K562 (cell line): ENCODE results near the gene ERBB3. TPM values are rescaled to one million over a fixed set of nuclear protein-coding genes. Genes with fewer than 3 reads are reported as not detected.

Source experiments
- DACH1 ChIP-seq: fragments of 450-650 bp; IDR thresholded peaks from 2 replicates; pipeline ENCODE4 v1.6.1; 2018; ENCODE audit not compliant: partially characterized antibody
- HNRNPK ChIP-seq: fragments of 200-400 bp; formaldehyde crosslinking; IDR thresholded peaks from one replicate; pipeline ENCODE4 v1.6.1; 2018; ENCODE audit warnings: mild to moderate bottlenecking, low read depth, low read length; ENCODE audit not compliant: poor library complexity, severe bottlenecking
- KDM2B ChIP-seq: fragments of 250-450 bp; sonication (Bioruptor Pico); IDR thresholded peaks from 2 replicates; pipeline ENCODE4 v1.8.0; 2021; ENCODE audit warnings: mild to moderate bottlenecking, moderate library complexity
- KDM5B ChIP-seq: fragments of 200-600 bp; sonication (generic); IDR thresholded peaks from 2 replicates; pipeline ENCODE4 v1.6.1; 2012; ENCODE audit warnings: low read depth, mild to moderate bottlenecking, moderate library complexity, low read length, control low read depth, inconsistent platforms; ENCODE audit not compliant: insufficient replicate concordance
- MCM2 ChIP-seq: fragments of 450-650 bp; IDR thresholded peaks from 2 replicates; pipeline ENCODE4 v1.6.1; 2017; ENCODE audit warnings: low read depth, mild to moderate bottlenecking
- NFIX ChIP-seq: fragments of 250-450 bp; sonication (Bioruptor Pico); IDR thresholded peaks from 2 replicates; pipeline ENCODE4 v1.4.0; 2020; ENCODE audit warnings: low read depth, mild to moderate bottlenecking, moderate library complexity
- U2AF2 ChIP-seq: fragments of 200-400 bp; formaldehyde crosslinking; optimal IDR thresholded peaks from 2 replicates; pipeline ENCODE3; 2017; ENCODE audit warnings: low read depth, mild to moderate bottlenecking, low read length
- YY1 ChIP-seq, 3 experiments: IDR thresholded peaks; 2 replicates each; pipeline ENCODE4 v1.6.1; 2011; ENCODE audit warnings: low read length in 2 of 3, mild to moderate bottlenecking in 2 of 3, moderate library complexity in 2 of 3, borderline replicate concordance in 1 of 3, control low read depth in 1 of 3, low read depth in 1 of 3; ENCODE audit not compliant: insufficient read depth in 3 of 3, insufficient replicate concordance in 2 of 3, control insufficient read depth in 1 of 3, insufficient read length in 1 of 3; ENCODE audit errors: extremely low read depth in 1 of 3
- ZC3H8 ChIP-seq: fragments of 450-650 bp; IDR thresholded peaks from 2 replicates; pipeline ENCODE4 v1.6.1; 2017
- polyA plus RNA-seq, 8 experiments: library from polyadenylated mRNA; depleted of rRNA in 4 of 8; stranded (reverse) in 5 of 8; unstranded in 3 of 8; fragments of >200 nt; fragmentation: Nextera tagmentation in 2 of 8; fragmentation: Illumina TruSeq in 1 of 8; extraction: Ambion mirVana in 2 of 8; extraction: Trizol in 1 of 8; gene quantifications; 2 replicates each; pipeline versions ENCODE4 v1.2.1 to v1.2.3, GENCODE V29; 2011 to 2014; ENCODE audit warnings: inconsistent platforms in 1 of 8, missing spikeins in 1 of 8
- total RNA-seq, 7 experiments: library from RNA; depleted of rRNA in 6 of 7; stranded (reverse); fragments of >200 nt in 6 of 7; fragmentation: Illumina TruSeq in 2 of 7; extraction: Trizol in 2 of 7; gene quantifications; 2 replicates each; pipeline versions ENCODE4 v1.2.1 to v1.2.3, GENCODE V29; 2011 to 2021; ENCODE audit warnings: low replicate concordance in 1 of 7
- TF ChIP-seq, protein P1 (sequence below): sonication (generic); formaldehyde crosslinking; IDR thresholded peaks from 2 replicates; pipeline ENCODE4 v1.8.0; 2022; ENCODE audit warnings: mild to moderate bottlenecking, low read depth, missing genetic modification reagents
- TF ChIP-seq, protein P2 (sequence below), 2 experiments: fragments of 450-650 bp; formaldehyde crosslinking in 1 of 2; IDR thresholded peaks; 2 replicates each; pipeline versions ENCODE4 v1.4.0 to v1.6.1; 2014 to 2020; ENCODE audit warnings: mild to moderate bottlenecking in 2 of 2, borderline replicate concordance in 1 of 2, low read depth in 1 of 2
- TF ChIP-seq, protein P3 (sequence below), 2 experiments: IDR thresholded peaks in 1 of 2; conservative IDR thresholded peaks in 1 of 2; 2 replicates each; pipeline ENCODE4 v1.6.1; 2016; ENCODE audit warnings: low read depth in 2 of 2, mild to moderate bottlenecking in 1 of 2, missing compliant biosample characterization in 1 of 2, missing genetic modification characterization in 1 of 2, moderate library complexity in 1 of 2

The ERBB3 gene
- total and polyA plus RNA-seq, 9 of the 15 experiments (the other 6 are each of a cell fraction or from before 2014, with no cell fraction given), result 1.5 to 5.4 (median 3.8) TPM

DNA sequence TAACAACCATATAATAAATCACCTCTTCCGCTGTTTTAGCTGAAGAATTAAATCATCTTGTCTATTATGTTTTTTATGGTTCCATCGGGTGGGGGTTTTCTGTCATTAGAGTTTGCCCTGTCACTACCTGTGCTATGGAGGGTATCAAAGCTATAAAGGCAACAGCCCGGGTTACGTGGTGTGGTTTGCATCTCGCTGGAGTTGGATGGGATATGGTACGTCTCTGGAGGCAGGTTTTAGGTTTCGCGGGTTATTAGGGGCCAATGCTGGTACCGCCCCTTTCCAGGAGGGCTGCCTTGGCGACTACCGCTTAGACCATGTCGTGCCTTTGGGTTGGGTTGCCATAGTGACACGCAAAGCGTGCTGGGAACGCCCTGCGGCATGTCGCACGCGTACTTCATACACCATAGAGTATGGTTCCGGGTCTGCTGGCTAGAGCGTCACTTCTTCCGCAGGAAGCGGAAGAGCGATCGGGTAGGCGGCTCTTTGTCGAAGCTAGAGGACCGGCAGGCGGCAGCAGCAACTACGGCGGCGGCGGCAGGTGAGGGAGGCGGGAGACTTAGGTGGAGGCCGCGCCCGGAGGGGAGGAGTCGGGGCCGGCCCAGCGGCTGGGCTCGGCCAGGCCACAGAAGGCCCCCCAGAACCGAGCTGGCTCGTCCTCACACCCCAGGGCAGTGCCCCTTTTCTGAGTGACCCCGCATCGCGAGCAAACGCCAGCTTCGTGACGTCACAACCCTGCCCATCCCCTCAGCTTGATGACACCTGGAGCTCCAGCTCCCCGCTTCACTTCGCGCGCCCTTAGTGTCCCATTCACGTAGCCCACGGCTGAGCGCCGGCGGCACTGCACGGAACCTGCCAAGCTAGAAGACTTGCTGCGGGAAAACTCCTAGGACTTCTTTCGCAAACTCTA is 38.1 kb downstream of the ERBB3 start, which contains the start of gene ZC3H10 (continued):
- no peak for TF ChIP-seq HNRNPK
- no peak for TF ChIP-seq ZC3H8
- no peak for TF ChIP-seq DACH1
- TF ChIP-seq KDM2B (CRISPR knock-in tag), result no peak
- TF ChIP-seq MCM2, result no peak
- TF ChIP-seq, protein P1, sequence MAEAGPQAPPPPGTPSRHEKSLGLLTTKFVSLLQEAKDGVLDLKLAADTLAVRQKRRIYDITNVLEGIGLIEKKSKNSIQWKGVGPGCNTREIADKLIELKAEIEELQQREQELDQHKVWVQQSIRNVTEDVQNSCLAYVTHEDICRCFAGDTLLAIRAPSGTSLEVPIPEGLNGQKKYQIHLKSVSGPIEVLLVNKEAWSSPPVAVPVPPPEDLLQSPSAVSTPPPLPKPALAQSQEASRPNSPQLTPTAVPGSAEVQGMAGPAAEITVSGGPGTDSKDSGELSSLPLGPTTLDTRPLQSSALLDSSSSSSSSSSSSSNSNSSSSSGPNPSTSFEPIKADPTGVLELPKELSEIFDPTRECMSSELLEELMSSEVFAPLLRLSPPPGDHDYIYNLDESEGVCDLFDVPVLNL (CRISPR knock-in tag), result peak; percentile 90
- TF ChIP-seq, protein P2, sequence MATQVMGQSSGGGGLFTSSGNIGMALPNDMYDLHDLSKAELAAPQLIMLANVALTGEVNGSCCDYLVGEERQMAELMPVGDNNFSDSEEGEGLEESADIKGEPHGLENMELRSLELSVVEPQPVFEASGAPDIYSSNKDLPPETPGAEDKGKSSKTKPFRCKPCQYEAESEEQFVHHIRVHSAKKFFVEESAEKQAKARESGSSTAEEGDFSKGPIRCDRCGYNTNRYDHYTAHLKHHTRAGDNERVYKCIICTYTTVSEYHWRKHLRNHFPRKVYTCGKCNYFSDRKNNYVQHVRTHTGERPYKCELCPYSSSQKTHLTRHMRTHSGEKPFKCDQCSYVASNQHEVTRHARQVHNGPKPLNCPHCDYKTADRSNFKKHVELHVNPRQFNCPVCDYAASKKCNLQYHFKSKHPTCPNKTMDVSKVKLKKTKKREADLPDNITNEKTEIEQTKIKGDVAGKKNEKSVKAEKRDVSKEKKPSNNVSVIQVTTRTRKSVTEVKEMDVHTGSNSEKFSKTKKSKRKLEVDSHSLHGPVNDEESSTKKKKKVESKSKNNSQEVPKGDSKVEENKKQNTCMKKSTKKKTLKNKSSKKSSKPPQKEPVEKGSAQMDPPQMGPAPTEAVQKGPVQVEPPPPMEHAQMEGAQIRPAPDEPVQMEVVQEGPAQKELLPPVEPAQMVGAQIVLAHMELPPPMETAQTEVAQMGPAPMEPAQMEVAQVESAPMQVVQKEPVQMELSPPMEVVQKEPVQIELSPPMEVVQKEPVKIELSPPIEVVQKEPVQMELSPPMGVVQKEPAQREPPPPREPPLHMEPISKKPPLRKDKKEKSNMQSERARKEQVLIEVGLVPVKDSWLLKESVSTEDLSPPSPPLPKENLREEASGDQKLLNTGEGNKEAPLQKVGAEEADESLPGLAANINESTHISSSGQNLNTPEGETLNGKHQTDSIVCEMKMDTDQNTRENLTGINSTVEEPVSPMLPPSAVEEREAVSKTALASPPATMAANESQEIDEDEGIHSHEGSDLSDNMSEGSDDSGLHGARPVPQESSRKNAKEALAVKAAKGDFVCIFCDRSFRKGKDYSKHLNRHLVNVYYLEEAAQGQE (IDR thresholded peaks at IDR 0.05; ENCODE audit: borderline replicate concordance), result peak; percentile 19; the same call in 1 of the 2 replicates
- TF ChIP-seq, protein P2 (CRISPR knock-in tag; IDR thresholded peaks at IDR 0.05; ENCODE audit: low read depth), result peak; percentile 44; the same call in 1 of the 2 replicates
- peak in 2 of 3 experiments; percentile 28 to 61 for TF ChIP-seq YY1 (IDR thresholded peaks at IDR 0.05; ENCODE audit: borderline replicate concordance in 1 of 3, control insufficient read depth in 1 of 3, extremely low read depth in 1 of 3, insufficient read depth in 3 of 3, insufficient read length in 1 of 3, insufficient replicate concordance in 2 of 3, low read depth in 1 of 3, low read length in 2 of 3)
- no peak for TF ChIP-seq U2AF2
- TF ChIP-seq KDM5B, result peak; percentile 99
- no peak for TF ChIP-seq NFIX (CRISPR knock-in tag)
- TF ChIP-seq, protein P3, sequence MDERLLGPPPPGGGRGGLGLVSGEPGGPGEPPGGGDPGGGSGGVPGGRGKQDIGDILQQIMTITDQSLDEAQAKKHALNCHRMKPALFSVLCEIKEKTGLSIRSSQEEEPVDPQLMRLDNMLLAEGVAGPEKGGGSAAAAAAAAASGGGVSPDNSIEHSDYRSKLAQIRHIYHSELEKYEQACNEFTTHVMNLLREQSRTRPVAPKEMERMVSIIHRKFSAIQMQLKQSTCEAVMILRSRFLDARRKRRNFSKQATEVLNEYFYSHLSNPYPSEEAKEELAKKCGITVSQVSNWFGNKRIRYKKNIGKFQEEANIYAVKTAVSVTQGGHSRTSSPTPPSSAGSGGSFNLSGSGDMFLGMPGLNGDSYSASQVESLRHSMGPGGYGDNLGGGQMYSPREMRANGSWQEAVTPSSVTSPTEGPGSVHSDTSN (CRISPR knock-in tag; IDR thresholded peaks at IDR 0.05; ENCODE audit: low read depth), result no peak
- TF ChIP-seq, protein P3 (tag; conservative IDR thresholded peaks at IDR 0.05; ENCODE audit: low read depth), result no peak
